Measurements from ENCODE around the gene MBNL2. TPM values are rescaled to one million over a fixed set of nuclear protein-coding genes. Genes with fewer than 3 reads are reported as not detected.

Gene MBNL2
- total RNA-seq, 1 experiment from 2014 or later, result 17.8 TPM

DNA sequence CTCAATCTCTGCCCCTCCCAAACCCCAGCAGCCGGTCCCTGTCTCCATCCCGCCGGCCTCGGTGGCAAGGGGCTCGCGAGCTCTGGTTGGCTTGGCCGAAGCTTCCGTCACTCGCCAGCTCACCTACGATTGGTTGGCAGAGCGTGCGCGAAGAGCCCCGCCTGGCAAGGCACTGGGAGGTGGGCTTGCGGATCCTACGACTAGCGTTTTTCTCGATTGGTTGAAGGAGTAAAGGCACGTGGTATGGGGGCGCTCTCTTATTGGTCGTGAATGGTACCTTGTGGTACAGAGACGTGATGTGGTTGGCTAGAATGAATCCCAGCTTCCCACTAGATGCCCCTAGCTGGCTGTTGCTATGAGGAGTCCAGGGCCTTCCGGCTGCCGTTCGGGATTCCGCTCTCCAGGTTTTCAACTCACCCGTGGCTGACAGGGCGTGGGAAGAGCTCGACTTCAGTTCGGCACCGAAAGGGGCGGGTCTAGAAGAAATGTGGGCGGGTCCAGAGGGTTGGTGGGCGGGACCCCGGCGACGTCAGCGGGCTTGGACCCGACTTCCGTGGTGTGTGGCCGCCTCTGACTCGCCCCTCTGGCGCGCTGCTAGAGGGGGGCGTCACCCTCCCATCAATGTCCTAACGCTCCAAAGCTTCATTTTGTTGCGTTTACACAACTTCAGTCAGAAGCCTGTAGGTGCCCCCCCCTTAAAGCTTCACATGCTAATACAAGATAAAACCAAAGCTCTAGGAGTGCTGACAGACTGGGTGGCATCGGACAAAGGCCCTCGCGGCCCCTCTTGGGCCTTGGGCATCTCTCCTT lies 211.0 kb downstream of the MBNL2 start:
- CTCF ChIA-PET, result interaction anchor here (0.6 kb wide), 1 partner anchor 1471 kb away, joined by 3 read pairs; no protein-coding TSS in a partner anchor
- peak; percentile 80 for ATAC-seq
- TSS peak; percentile 84 for BruUV-seq (replicated peaks)

DNA sequence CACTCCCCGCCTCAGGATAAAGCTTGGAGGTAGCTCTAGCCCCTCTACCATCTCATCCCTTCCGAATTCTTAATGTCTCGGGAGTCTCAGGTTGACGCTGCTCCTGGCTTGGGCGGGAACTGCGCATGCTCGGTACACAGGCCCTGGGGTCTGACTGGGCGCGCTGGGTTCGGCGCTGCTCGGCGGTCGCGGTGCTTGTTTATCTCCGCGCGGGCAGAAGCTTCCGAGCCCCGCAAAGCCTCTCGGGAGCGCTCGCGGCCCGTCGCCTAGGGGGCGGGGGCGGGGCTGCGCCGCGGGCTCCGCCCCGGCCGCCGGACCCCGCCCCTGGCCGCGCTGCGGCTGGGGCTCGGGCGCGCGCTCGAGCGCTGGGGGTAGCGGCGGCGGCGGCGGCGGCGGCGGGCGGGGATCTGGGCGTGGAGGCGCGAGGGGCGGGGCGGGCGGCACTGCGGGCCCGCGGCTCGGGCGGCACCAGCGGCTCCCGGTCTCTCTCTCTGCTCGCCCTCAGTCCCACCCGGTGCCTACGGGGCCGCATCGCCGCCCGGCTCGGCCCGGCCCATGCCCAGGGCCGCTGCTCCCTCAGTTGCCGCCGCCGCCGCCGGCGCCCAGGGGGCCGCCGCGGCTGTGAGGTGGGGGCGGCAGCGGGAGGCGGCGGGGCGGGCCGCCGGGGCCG lies 211.7 kb downstream of the MBNL2 start, which contains the start of gene RAP2A:
Gene RAP2A, plus strand, starts transcription at position 443 of the 670 bp plus-strand sequence. CDS start 302 bp downstream, outside the sequence.
- BruUV-seq (replicated peaks), result no TSS peak
- Histone ChIP-seq H3K4me1 (ENCODE audit: insufficient read depth, low read length) (peaks cover 9% of the 10 kb centered on the region), H3F3A (ENCODE audit: low read length, unreplicated experiment) (no peaks in the 10 kb centered on the region), H3K79me2 (ENCODE audit: low read length) (peaks cover 33% of the 10 kb centered on the region), H3K27ac (ENCODE audit: low read length) (peak within 1 kb of the TSS; percentile 94), H3K9ac (ENCODE audit: low read length) (peak within 1 kb of the TSS; percentile 98), H3K36me3 (ENCODE audit: low read depth, low read length) (no peaks in the 10 kb centered on the region), H3K4me2 (ENCODE audit: low read length) (peak within 1 kb of the TSS; percentile 100), H3K4me3 (ENCODE audit: low read length) (peak within 1 kb of the TSS; percentile 99), H3K9me3 (ENCODE audit: low read length) (no peaks in the 10 kb centered on the region), H4K20me1 (ENCODE audit: low read length) (no peaks in the 10 kb centered on the region), H2AFZ (ENCODE audit: low read length) (peak within 1 kb of the TSS; percentile 100), H3K9me2 (replicated peaks; ENCODE audit: low read length) (no peaks in the 10 kb centered on the region), H3K27me3 (ENCODE audit: low read length) (no peaks in the 10 kb centered on the region)
- TF ChIP-seq, protein P1, sequence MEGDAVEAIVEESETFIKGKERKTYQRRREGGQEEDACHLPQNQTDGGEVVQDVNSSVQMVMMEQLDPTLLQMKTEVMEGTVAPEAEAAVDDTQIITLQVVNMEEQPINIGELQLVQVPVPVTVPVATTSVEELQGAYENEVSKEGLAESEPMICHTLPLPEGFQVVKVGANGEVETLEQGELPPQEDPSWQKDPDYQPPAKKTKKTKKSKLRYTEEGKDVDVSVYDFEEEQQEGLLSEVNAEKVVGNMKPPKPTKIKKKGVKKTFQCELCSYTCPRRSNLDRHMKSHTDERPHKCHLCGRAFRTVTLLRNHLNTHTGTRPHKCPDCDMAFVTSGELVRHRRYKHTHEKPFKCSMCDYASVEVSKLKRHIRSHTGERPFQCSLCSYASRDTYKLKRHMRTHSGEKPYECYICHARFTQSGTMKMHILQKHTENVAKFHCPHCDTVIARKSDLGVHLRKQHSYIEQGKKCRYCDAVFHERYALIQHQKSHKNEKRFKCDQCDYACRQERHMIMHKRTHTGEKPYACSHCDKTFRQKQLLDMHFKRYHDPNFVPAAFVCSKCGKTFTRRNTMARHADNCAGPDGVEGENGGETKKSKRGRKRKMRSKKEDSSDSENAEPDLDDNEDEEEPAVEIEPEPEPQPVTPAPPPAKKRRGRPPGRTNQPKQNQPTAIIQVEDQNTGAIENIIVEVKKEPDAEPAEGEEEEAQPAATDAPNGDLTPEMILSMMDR (conservative IDR thresholded peaks at IDR 0.05; ENCODE audit: low read depth, low read length), result no peak
- TF ChIP-seq EZH2 (IDR thresholded peaks at IDR 0.05; ENCODE audit: low read length, unreplicated experiment) (no peak), EZH2phosphoT487 (IDR thresholded peaks at IDR 0.05; ENCODE audit: borderline replicate concordance, low read length) (no peak)
- ChIA-PET CTCF (interaction anchor here (0.6 kb wide), 1 partner anchor 1470 kb away, joined by 3 read pairs; no protein-coding TSS in a partner anchor), POLR2A (ENCODE audit: unreplicated experiment) (interaction anchor here (0.5 to 0.6 kb wide), 2 partner anchors 50 to 55 kb away, joined by 3 to 6 read pairs; no protein-coding TSS in a partner anchor)
- intact Hi-C loops (cut with micrococcal nuclease), result loop anchor here (2.0 to 10.0 kb wide), 5 partner anchors 59 to 1651 kb away; partner anchors contain the start of genes MBNL2 and UGGT2
- DNase-seq (peak; percentile 77), ATAC-seq (peak; percentile 63)

More for the DNA sequence above, 211.0 kb downstream of the MBNL2 start:
- H4K20me1 ChIP-seq (ENCODE audit: low read length), result no peaks in the 10 kb centered on the region
- H3K4me2 ChIP-seq (ENCODE audit: low read length), result peak overlapping the region; percentile 100
- peaks cover 9% of the 10 kb centered on the region for H3K4me1 ChIP-seq (ENCODE audit: insufficient read depth, low read length)
- H3K36me3 ChIP-seq (ENCODE audit: low read depth, low read length), result no peaks in the 10 kb centered on the region
- peak; percentile 96 for DNase-seq
- peak overlapping the region; percentile 98 for H3K9ac ChIP-seq (ENCODE audit: low read length)
- H3K27ac ChIP-seq (ENCODE audit: low read length), result peak overlapping the region; percentile 94
- no peak for TF ChIP-seq EZH2 (IDR thresholded peaks at IDR 0.05; ENCODE audit: low read length, unreplicated experiment)
- no peak for TF ChIP-seq EZH2phosphoT487 (IDR thresholded peaks at IDR 0.05; ENCODE audit: borderline replicate concordance, low read length)
- TF ChIP-seq, protein P1 (conservative IDR thresholded peaks at IDR 0.05; ENCODE audit: low read depth, low read length), result no peak
- H3K4me3 ChIP-seq (ENCODE audit: low read length), result peak overlapping the region; percentile 99
- intact Hi-C loops (cut with micrococcal nuclease), result loop anchor here (2.0 to 10.0 kb wide), 5 partner anchors 60 to 1652 kb away; partner anchors contain the start of genes MBNL2 and UGGT2
- peak overlapping the region; percentile 100 for H2AFZ ChIP-seq (ENCODE audit: low read length)
- POLR2A ChIA-PET (ENCODE audit: unreplicated experiment), result interaction anchor here (0.5 to 0.7 kb wide), 8 partner anchors 9 to 1555 kb away, joined by 3 to 22 read pairs (median 4); partner anchors contain the start of gene UGGT2
- H3K9me3 ChIP-seq (ENCODE audit: low read length), result no peaks in the 10 kb centered on the region
- peaks cover 33% of the 10 kb centered on the region for H3K79me2 ChIP-seq (ENCODE audit: low read length)
- H3F3A ChIP-seq (ENCODE audit: low read length, unreplicated experiment), result no peaks in the 10 kb centered on the region
- H3K27me3 ChIP-seq (ENCODE audit: low read length), result no peaks in the 10 kb centered on the region
- no peaks in the 10 kb centered on the region for H3K9me2 ChIP-seq (replicated peaks; ENCODE audit: low read length)

All from PC-3 (cell line).